ENCODE results near the gene GRID1.

- TF ChIP-seq CTCF (conservative IDR thresholded peaks at IDR 0.05) (no peak), EZH2 (IDR thresholded peaks at IDR 0.05; ENCODE audit: low read depth) (no peak)
Observed at GRCh38 chr10:86137561-86137960, 229.0 kb downstream of the GRID1 start.
